G401 (cell line): Measurements from ENCODE around the gene DNAJC7. TPM values are rescaled to one million over a fixed set of nuclear protein-coding genes. Genes with fewer than 3 reads are reported as not detected.
A peak's percentile ranks its signal among the peaks of the same experiment; 100 is the strongest.

Experiments
- DNase-seq: peaks from one replicate; pipeline ENCODE4 v3.0.0-alpha.2; 2015; ENCODE audit warnings: low spot score
- in situ Hi-C: cut with HindIII; loops from 2 replicates; pipeline ENCODE4 v1.10.0; 2016; ENCODE audit warnings: low sequenced_read_pairs, mixed read lengths
- total RNA-seq: library from RNA; depleted of rRNA; stranded (reverse); fragments of >200 nt; shearing (Covaris generic); gene quantifications from 2 replicates; pipeline ENCODE4 v1.2.3, GENCODE V29; 2014

DNAJC7 gene
- total RNA-seq, 1 experiment from 2014 or later = 158 TPM

GRCh38 chr17:41986634-41987033 is 30.6 kb downstream of the DNAJC7 start:
- in situ Hi-C loops = no loop called here
- DNase-seq = no peak

- in situ Hi-C loops = no loop called here
Measured at GRCh38 chr17:41985919-41986318, 31.3 kb downstream of the DNAJC7 start.

GRCh38 chr17:41984454-41984853 is 32.8 kb downstream of the DNAJC7 start:
- in situ Hi-C loops = no loop called here
- DNase-seq = no peak

More at GRCh38 chr17:41985919-41986318, 31.3 kb downstream of the DNAJC7 start:
- DNase-seq = no peak

GRCh38 chr17:41982026-41982760 is 35.0 kb downstream of the DNAJC7 start:
- DNase-seq = no peak
- in situ Hi-C loops = no loop called here

GRCh38 chr17:41977991-41978390 is 39.2 kb downstream of the DNAJC7 start:
- in situ Hi-C loops = no loop called here
- DNase-seq = no peak

GRCh38 chr17:41976142-41976768 is 41.0 kb downstream of the DNAJC7 start:
- in situ Hi-C loops = no loop called here
- no peak for DNase-seq

GRCh38 chr17:41975099-41976083 is 41.8 kb downstream of the DNAJC7 start:
- in situ Hi-C loops = no loop called here
- DNase-seq = no peak

GRCh38 chr17:41974658-41975057 is 42.6 kb downstream of the DNAJC7 start:
- DNase-seq = no peak
- in situ Hi-C loops = no loop called here

- in situ Hi-C loops = no loop called here
- DNase-seq = no peak
Measured at GRCh38 chr17:41974031-41974430, 43.2 kb downstream of the DNAJC7 start.

GRCh38 chr17:41973408-41973811 is 43.8 kb downstream of the DNAJC7 start:
- DNase-seq = no peak
- in situ Hi-C loops = no loop called here

- in situ Hi-C loops = no loop called here
- DNase-seq = no peak
Measured at GRCh38 chr17:41972571-41973407, 44.5 kb downstream of the DNAJC7 start.

- in situ Hi-C loops = no loop called here
- DNase-seq = no peak
Measured at GRCh38 chr17:41971721-41972523, 45.3 kb downstream of the DNAJC7 start.

- in situ Hi-C loops = no loop called here
Measured at GRCh38 chr17:41970901-41971331, 46.3 kb downstream of the DNAJC7 start.

GRCh38 chr17:41968676-41969075 is 48.6 kb downstream of the DNAJC7 start:
- no peak for DNase-seq
- in situ Hi-C loops = no loop called here

More at GRCh38 chr17:41970901-41971331, 46.3 kb downstream of the DNAJC7 start:
- DNase-seq = no peak

- in situ Hi-C loops = no loop called here
- no peak for DNase-seq
Measured at GRCh38 chr17:41967921-41968578, 49.2 kb downstream of the DNAJC7 start.

GRCh38 chr17:41967141-41967920 is 49.9 kb downstream of the DNAJC7 start:
- in situ Hi-C loops = no loop called here
- DNase-seq = peak; percentile 35
